HPDE6-E6E7 (cell line): ENCODE data around the gene APBA2.

Source experiments
- DNase-seq: peaks from one replicate; pipeline ENCODE4 v3.0.0; 2011; ENCODE audit warnings: missing footprints; ENCODE audit errors: extremely low spot score

APBA2 gene

DNA sequence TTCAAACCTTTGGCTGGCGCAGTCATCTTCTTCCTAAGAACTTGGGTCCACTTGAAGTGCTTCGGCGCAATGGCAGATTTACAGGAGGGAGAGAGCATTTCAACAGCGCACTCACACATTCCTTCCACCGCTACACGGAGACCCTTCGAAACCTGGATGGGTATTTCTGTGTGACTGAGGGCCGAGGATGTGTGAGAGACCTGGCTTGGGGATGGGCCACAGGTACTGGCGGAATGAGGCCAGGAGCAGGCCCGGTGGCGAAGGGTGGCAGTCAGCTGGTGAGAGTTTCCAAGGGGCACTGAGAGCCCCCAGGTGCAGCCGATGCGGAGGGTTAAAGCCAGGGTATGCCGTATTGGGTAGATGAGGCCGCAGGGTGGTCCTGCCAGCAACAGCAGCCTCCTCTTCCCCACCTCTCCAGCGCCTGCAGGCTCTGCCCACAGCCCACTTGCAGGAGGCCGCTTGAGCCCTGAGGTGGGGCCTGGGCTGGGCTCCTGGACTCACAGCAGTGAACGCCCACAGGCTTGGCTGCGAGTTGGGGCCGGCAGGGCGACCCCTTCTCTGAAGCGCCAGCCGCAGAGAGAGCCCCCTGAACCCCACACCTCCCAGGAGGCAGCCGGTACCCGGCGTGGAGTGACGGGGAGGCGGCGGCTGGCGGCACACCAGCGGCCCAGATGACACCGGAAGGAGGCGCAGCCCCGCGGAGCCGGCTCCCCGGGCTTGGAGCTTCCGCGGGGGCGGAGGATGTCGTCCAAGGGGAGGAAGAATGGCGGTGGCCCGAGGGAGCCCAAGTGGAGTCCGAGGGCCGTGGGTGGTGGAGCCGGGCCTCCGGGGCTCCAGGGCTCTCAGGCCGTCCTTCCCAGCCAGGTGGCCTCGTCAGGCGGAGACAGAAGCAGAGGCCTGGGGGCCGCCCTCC, 217.4 kb downstream of the APBA2 start:
- no peak for DNase-seq

DNA sequence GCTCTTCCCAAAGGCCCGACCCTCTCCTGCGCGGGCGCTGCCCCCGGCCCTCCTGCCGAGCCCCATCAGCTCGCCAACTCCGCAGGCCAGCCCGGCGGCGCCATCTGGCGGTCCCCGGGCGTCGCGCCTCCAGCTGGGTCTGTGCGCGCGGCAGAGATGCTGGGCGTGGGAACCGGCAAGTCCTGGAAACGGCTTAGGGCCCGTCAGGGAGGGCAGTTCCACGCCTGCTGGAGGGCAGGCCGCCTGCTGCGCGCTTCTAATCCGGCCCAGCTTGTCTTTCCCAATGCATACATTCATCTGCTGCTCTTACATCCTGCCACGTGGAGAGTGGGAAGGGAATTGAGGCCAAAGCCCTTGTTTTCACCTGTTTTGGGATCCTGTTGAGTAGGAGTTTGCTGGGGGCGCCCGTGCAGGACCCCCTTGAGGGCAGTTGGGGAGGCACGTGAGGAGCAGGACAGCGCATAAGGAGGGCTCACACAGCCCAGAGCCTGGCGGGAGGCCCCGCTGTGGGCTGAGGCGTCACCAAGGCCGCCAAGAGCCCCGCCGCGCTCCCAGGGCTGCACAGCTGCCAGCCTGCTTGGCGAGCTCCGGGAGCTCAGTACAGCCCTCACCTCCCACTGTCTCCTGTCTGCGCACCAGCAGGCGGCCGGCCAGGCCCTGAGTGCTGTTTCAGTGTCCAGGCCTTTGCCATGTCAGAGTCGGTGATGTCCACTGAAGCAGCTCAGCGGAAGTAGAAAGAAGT, 218.2 kb downstream of the APBA2 start:
- DNase-seq, result peak; percentile 66

DNA sequence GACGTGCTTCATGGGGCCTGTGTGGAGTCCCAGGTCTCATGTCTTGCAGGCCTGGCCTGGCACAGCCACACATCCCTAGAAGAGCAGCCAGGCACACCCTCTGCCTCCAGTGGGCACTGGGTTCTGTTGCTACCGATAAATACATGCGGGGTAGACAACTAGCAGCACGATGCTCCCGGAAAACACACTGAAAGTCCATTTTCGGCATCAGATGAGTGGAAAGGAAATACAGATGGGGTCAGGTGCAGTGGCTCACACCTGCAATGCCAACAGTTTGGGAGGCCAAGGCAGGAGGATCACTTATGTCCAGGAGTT, 218.7 kb downstream of the APBA2 start:
- DNase-seq, result no peak

DNA sequence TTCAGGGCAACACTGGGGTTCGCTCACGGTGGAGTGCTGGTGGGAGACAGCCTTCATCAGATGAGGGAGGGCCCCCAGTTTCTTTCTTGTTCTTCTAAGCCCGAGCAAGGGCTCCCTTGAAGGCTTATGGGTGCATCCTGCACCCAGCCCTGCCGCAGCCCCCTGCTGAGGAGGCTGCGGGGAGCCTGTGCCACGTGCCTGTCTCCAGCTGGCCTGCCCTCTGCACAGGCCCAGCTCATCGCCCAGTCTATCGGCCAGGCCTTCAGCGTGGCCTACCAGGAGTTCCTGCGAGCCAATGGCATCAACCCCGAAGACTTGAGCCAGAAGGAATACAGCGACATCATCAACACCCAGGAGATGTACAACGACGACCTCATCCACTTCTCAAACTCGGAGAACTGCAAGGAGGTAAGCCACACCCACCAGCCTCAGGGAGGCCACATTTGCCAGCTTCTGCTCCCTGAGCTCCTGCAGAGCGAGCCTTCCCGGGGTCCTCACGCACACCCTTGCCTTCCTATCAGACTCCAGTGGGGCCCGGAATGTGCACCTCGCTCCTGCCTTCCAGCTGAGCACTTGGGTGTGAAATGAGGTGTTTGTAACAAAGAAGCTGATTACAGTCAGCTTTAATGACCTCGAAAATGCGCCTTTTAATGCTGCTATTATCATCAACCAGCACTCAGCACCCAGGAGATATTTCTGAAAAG, 219.5 kb downstream of the APBA2 start:
- no peak for DNase-seq

DNA sequence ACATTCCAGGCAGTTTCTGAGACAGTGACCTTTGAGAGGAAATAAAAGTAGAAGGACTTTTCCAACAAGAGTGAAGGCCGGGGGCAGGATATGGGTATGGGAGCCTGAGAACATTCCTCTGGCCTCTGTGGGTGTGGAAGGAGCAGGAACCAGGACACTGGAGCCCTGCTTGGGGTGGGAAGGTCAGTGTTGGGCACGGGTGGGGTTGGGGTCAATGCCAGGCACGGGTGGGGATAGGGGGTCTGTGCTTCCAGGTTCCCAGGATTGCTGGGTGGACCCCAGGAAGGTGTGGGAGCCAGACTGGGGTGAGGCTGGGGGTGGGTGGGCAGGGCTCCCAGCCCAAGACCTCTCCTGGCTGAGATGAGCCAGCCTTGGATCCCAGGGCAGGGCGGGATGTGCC, 220.3 kb downstream of the APBA2 start:
- DNase-seq, result no peak

DNA sequence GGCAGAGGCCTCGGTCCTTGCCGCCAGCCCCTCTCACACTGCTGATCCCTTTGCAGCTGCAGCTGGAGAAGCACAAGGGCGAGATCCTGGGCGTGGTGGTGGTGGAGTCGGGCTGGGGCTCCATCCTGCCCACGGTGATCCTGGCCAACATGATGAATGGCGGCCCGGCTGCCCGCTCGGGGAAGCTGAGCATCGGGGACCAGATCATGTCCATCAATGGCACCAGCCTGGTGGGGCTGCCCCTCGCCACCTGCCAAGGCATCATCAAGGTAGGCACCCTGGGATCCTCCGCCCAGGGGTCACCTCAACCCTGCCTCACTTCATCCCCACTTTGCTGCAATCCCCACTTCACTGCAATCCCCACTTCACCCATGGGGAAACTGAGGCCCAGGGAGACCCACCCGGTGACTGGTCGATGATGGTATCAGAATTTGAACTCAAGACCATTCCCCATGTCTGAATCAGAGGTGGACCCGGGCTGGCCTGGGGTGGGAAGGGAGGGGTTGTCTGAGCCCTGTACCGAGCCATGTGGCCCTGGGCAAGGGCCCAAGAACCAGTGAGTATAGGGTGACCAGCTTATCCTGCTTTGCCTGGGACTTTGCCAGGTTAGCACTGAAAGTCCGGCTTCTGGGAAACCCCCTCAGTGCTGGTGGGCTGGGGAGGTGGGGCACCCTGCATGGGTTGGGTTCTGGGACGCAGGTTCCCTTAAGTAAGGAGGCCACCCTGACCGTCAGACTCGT, 220.9 kb downstream of the APBA2 start:
- no peak for DNase-seq

DNA sequence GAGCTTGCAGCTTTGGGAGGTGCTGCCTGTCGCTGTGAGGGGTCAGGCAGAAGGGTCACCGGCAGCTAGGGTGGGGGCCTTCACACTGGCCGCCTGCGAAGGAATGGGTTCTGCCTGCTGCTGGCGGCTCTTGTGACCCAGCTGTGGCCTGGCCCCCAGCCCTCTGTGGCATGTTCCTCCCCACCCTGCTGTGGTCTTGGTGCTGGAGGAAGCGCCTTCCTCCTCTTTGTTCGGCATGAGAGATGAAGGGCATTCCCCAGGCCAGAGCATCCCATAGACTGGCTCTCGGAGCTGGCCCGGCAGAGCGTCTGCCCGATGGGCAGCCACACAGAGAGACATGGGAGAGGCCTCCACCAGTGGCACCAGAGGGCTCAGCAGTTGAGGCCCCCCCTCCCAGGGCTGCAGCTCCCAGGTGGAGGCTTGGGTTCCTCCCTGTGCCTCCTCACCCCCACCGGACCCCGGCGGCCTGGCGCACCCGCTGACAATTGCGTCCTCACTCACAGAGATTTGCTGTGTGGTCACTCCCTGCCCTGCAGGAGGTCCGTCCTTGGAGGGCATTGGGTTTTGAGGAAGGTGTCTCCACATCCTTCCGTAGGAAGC, 221.6 kb downstream of the APBA2 start:
- DNase-seq, result no peak

DNA sequence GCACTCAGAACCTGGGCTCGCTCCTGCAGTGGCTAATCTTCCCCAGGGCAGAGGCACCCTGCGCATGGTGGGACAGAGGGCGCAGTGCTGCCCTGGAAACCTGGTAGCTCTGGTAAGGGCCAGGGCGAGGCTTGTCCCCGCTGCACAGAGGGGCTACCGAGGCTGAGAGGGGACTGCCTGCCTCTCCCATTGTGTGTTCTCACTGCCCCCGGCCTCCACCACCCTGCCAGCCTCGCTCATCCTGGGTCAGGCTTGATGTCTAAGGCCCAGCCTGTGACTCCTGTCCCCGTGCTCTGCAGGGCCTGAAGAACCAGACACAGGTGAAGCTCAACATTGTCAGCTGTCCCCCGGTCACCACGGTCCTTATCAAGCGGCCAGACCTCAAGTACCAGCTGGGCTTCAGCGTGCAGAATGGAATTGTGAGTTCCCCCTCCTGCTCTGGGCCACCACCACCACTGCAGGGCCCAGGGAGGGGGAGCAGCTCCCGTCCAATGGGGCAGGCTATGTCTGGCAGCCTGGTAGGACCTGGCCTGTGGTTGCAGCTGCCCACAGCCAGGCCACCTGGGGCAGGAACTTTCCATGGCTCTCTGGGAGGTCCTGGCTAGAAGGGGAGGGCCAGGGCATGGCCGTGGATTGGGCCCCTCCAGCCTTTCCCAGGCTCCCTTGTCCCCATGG, 222.3 kb downstream of the APBA2 start:
- no peak for DNase-seq

DNA sequence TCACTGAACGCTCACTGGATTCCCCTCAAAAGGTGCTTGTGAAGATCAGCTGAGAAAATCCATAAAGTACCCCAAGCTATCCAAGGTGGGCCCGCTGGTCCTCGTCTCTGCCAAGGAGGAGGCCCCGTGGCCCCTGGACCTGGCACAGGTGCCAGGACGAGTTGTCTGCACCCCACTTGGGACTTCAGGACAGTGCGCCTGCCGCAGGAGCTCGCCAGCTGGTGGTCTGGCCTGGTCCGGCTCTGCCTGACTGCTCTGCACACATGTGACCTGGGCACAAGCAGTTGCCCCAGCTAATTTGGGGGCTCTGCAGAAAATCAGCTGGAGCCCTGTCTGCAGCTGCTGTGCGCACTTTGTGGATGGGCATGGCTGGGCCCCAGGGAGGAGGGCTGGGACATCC, 224.0 kb downstream of the APBA2 start:
- no peak for DNase-seq

DNA sequence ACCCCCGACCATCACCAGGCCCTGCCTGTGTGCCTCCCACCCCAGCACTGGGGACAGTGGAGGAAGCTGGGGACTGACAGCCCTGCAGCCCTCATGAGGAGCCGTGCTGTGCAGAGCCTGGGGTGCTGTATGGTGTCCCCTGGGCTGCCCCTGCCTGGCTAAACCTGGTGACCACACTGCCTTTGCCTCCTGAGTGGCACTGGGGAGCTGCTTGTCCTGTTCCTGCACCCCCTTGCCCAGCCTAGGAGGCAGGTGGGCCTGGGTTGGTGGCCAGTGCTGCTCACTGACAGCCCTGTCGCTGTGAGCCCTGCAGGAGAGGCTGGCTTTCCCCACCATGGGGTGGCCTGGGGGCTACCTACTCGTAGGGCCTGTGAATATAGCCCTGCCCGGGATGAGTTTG, 224.4 kb downstream of the APBA2 start:
- DNase-seq, result no peak

DNA sequence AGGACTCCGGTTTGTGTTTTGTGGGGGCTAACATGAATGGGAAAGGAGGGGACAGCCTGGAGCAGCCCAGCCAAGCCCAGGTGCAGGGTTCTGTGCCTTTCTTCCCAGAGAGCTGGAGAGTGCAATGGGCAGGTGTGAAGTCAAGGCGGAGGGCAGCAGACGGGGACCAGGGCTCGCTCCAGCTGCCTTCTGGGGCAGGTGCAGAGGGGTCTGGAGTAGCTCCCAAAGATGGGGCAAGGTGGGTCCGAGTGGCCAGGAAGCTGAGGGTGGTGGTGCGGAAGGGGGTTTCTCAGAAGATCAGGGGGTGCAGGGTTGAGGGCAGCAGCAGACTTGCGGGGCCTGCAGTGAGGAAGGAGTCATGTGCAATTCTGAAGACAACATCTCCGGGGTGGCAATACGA, 225.0 kb downstream of the APBA2 start:
- no peak for DNase-seq

DNA sequence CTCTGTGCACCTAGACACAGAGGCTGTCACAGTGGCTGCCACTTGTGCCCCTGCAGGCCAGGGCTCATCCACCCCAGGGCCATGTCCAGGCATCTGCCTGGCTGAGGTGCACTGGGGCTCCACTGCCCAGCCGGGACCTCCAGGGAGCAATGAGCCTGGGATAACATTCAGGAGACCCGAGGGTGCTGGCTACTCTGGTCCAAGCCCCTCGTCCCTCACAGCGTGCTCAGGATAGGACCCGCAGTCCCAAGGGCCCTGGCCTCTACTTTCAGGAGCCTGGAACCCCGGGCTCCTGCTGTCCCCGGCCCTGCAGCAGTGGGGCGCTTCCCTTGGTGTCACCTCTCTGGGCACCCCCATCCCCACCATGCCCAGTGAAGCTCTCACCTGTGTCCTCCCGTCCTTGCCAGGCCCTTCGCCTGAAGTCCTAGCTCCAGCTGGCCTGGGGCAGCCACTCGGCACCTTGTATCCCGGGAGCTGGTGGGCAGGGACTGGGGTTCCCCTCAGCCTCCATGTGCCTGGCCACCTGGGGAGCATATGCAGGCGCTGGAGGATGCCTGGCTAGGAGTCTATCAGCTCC, 226.0 kb downstream of the APBA2 start:
- DNase-seq, result no peak

DNA sequence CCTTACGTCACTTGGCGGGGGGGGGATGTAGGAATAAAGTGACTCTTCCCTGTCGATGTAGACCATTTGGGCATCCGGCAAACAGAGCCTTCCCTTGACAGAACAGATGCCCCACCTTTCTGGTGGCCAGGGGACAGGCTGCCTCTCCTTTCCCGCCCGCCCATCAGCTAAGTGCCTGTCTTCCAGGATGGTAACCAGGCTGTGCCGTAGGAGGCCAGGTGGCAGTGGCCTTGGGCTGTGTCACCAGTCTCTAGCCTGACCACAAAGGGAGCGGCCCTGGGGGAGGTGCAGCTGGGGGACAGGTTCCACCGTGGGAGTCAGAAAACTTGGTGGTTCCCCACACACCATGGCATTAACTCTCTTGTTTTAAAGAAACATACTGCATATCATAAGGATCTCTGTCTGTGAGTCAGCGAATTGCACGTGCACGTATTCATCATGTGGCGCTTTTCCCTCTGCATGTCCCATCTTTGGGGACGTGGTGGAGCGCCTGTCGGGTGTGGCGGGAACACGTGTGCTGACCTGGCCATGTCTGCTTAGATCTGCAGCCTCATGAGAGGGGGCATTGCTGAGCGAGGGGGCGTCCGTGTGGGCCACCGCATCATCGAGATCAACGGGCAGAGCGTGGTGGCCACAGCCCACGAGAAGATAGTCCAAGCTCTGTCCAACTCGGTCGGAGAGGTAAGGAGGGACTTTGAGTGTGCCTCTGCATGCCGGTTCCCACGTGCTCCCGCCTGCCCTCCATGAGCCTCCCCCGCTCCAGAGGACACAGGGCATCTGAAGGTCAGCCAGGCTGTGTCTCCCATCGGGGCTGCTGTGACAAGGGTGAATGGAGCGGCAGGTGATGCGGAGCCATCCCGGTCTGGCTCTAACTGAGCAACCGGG, 227.8 kb downstream of the APBA2 start:
- DNase-seq, result no peak

DNA sequence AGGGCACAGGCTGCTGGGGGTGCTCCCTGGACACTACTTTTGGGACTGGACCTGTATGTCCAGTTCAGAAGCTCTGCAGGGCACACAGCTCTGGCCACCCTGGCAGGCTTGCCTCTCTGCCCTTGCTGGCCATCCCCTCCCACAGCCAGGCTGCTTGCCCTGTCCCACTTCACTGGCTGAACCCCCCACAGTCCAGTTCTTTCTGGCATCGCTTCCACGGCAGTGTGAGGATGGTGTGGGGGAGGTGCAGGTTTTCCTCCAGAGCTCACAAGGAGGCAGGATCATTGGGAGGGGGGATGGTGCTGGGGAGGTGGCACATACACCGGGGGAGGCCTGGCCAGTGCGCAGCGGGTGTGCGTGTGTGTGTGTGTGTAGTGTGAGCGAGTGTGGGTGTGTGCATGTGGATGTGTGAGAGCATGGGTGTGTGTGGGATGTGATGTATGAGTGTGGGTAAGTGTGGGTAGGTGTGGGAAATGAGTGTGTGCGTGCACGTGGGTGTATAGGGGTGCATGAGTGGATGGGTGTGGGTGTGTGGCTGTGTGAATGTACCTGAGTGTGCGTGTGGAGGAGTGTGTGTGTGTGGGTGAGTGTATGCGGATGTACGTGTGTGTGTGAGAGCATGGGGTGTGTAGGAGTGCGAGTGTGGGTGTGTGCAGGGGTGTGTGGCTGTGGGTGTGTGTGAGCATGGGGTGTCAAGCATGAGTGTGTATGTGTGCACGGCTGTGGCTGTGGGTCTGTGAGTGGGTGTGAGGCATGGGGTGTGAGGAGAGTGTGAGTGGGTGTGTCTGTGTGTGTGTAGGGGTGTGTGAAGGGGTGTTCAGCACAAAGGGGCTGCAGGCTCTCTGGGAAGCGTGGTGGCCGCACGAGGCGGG, 228.7 kb downstream of the APBA2 start:
- no peak for DNase-seq

DNA sequence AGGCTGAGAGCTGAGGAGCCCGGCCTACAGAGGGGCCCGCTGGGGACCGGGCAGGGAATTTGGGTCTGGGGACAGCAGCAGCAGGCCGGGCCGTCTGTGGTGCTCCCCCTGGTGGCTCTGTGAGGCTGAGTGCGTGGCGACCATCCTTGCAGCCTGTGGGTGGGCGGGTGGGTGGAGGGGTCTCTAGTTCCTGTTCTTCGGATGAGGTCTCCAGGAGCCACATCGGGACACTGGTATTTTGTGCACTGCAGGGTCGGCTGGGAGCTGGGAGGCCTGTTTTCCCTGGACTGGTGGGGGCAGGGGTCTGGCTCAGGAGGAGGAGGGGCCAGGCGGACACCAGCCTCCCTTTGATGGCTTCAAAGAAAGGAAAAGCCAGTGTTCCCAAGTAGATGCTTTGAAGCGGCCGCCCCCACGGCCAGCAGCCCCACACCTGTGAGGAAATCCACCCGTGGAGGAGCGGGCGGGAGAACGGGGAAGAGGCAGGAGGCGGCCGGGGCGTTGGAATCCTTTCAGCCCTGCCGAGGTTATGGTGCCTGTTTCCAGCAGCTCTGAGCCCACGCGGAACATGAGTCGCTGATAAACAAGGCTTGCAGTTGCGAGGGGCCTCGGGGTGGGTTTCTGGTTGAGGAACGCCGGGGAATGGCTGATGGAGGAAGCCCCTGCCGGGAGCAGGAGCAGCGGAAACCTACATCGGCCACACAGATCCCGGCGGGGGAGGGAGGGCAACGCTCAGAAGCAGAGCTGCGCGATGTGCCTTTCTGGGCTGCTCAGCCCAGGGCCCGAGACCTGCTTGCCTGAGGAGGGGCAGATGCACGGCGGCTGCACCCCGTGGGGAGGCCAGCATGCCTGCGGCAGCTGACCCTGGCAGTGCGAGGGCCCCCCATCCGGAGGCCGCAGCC, 229.6 kb downstream of the APBA2 start:
- DNase-seq, result no peak

DNA sequence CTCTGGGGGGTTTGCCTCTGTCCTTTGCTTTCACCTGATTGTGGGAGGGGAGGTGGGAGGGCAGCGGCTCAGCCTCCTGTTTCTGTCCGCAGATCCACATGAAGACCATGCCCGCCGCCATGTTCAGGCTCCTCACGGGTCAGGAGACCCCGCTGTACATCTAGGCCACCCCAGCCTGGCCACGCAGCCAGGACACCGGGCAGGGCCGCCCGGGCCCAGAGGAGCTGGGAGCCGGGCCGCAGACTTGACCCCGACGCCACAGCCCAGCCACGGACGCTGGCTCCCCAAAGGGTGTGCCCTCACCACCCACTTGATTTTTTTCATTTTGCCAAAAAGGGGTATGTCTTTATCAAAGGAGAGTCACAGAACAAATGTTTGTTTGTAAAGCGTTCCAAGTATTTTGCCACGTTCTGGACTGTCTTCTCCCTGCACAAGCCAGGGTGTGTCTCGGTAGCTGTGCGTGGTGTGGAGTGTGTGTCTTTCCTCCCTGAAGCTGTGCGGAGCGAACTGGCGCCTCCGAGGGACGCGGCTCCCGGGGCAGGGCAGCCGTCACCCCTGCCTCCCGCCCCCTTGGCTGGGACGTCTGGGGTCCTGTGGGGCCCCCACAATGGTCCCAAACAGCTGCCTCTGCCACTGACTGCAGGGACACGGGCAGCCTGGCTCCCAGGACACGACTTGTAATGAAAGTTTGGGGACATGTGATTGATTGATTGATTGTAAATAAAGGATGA, 231.4 kb downstream of the APBA2 start:
- DNase-seq, result no peak

DNA sequence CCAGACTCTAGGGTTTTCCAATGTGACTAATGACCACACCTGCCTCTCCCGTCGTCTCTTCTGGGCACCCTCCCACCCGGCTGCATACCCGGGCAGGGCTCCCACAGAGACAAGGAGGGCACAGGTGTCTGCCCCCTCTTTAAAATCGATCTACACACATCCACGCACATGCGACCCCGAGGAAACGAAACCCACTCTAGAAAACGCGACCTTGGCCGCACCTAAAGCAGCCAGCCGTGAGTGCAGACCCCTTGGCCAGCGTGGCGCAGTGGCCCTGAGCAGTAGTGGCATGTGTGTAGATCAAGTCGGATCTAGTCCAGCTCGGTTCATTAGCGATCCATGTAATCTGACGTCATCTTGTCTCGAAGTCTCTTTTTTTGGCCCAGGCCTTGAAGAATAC, 232.0 kb downstream of the APBA2 start:
- no peak for DNase-seq
